Measurements from ENCODE around the gene MAML3.

The MAML3 gene

DNA sequence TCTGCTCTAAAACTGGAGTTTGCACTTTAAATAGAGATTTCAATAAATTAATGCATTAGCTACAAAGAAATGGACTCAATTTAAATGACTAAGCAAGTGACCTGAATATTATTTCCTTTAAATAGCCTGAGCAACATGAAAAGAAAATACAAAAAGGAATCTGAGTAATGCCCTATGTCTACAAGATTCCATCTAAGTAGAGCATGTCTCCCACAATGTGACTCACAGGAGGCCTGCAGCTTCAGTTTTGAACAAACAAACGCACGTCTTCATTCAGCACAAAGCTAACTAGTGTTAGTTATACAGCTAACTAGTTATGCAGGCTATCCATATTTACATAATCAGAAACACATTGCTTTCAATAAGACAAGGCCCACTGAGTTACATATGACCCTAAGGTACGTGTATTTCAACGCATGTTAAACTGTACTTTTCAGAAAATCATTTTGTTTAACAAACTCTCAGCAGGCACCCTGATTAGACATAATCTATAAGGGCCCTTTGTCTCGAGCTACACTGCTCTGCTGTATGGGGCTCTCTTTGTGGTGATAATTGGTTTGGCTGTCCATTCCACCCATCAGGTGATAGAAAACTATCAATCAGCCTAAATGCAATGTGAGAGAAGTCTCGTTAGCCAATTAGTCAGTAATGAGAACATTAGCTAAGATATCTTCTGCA is 116.5 kb downstream of the MAML3 start:
- DNase-seq = no peak

DNA sequence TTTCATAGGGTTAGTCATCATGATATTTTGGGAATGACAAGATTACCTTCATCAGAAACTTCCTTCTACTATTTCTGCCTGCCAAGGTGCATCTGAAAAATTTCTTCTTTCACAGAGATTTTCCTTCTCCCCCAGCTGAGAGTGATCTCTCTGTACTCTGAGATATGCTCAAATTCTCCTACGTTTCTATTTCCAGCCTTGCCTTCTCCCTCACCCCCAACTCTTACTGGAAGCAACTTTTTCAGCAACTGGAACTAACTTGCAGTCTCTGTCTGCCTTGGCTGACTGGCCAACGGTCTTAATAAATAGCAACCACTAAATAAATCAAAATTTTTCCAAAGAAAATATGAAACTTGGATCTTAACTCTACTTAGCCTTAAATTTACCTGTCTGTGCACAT is 122.3 kb downstream of the MAML3 start:
- DNase-seq = no peak

DNA sequence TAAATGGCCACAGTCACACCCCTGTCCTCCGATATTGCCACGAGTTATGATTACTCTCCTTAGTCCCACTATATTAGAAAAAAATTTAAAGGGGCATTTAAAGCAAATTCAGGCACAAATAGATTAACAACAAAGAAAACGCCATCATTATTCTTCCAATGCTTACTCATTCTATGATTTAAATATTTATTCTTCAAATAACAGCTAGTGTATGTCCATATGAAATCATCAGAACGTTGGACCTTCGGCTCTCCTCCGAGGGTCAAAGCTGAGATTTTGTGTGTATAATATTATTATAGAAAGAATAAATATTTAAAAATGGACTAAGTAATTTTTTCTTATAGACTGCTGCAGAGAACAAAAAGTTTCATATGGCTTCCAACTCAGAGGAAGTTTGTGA is 122.9 kb downstream of the MAML3 start:
- no peak for DNase-seq

DNA sequence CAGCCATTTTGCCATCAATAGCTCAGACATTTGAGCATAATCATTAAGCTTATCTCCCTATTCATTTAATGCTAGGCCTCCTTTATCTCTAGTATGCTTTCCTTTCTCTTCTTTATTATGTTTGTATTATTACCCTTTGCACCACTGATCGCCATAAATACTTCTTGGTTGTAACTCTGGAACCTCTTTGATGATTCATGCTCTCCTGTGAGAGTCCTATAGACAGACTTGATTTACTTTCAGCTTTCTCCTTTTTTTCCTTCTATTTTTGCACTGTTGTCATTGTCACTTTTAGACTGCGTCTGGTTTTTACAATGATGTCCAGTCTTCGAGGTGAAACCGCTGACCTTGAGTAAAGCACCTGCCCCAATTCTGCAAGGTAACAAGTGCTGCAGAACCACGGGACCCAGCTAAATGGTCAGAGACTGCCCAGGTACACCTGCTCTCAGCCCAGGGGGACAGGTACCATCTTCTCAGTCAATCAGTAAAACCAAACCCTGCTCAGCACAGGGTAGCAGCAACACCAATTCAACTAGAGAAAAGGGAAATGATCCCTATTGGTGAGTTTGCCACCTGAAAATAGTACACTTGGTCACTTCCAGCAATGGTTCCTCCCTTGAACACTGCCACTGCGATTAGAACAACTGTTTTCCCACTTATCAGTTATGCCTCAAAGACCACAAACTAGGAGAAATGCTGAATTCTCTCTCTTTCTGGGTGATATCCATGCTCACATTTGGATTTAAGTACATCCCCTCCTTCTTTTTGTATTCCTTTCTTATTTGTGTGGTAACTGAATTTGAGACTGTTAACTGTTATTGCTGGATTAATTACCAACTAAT is 125.1 kb downstream of the MAML3 start:
- DNase-seq = no peak

DNA sequence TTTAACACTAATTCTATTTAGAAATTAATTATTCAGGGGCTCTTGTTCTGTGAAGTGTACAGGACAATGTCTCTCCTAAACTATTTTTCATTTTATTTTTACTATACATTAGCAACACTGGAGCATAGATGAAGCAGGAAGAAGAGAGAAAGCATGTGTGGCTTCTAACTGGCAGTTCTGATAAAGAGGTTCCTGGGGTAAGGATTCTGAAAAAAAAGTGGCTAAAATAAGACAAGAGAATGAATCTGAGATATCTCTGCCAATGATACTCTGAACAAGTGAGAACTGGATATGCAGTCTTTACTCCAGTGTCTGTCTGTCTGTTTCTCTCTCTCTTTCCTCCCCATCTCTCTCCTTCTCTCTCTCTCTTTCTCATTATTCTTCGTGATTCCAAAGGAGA is 125.9 kb downstream of the MAML3 start:
- DNase-seq = no peak

DNA sequence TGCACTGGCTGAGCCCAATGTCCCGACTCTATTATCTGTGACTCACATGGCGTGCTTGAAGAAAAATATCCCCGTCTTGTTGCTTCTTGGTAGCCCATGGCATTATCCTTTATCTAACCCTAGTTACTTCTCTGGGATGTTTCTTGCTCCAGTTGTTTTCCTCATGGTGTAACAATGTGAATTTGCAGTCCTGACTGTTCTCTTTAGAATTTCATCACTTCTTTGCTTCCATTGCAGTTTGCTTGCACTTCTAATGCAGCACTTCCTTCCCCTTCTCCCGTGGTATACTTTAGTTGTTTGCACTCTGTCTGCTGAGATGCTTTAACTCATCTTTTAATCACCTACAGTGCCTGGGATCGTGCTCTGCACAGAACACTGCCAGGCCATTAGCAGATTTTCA is 126.9 kb downstream of the MAML3 start:
- no peak for DNase-seq

DNA sequence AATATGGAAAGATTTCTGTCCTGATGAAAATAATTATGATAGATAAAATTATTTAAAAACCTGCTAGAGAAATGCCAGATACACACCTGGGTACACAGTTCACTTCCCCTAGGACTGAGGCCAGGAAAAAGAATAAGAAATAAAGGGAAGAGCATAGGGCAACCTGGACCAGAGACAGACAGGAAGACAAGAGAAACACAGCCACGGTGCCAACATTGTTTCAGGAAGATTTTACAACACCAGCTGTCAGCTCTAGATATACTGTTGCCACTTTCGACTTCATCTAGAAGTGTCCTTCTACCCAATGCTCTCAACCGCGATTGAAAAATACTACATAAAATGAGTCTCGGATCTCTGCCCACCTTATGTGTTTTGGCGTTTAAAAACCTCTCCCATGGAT is 128.5 kb downstream of the MAML3 start:
- DNase-seq = no peak

DNA sequence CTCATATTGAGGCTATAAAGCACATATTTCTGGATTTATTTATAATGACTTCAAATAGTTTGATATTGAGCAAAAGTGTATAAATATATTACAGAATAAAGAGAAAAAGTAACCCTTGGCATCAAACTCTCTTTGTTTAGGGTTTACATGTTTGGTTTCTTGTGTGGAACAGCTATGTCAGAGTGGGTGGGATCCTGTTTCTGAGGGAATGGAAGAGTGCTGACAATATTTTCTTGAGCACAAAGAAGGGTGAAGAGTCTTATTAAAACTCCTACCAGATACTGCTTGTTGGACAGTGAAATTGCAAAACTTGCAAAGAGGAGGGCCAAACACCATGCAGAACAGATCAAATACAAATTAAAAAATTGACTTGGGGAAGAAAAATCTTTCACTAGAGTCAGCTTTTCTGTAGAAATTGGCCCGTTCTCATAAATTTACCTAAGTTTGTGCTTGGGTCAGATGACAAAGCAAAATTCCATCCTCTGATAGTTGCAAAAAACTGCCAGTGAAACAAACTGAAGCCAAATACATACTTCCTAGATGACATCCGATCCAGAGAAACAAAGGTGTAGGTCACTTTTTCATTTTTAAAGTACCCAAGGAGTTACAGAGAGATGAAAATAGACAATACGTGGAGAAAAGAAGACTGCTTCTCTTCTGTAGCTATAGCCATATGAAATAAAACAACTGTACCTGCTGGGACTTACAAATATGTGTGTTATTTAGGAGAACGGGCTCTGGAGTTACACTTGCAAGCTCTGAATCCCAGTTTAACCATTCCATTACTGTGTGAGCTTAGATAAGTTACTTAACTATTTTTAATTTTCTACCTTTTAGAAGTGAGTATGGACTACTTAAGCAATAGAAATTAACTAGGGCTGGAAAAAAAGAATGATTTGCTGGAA is 133.3 kb downstream of the MAML3 start:
- DNase-seq = no peak

DNA sequence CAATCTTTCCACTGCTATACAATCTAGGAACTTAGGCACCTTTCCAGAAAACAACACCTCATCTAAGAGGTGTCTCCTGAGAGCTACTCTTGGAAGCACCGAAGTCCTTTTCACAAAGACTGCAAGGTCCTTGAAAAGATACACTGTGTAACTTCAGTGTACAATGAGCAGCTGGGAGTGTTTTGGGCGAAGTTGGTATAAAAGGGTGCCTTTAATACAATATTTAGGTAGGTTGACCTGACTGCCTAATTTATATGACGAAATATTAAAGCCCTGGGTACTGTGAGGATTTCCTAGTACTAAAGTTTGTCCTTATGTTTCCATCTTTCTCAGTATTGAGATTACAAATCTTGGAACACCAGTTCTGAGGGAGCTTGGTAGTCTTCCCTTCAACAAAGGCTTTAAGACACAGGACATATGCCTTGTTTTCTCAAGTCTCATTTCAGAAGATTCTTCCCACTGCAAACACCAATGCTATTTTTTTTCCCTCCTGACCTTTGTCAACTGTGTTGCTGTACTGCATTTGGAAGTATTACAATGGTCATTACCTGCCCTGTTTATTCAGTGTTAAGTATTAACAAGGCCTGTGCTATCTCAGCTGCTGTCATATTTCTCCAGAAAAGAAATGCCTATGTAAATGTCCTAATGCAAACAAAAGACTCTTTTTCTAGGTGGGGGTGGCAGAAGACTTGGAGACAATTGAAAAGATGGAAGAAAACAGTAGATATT is 134.2 kb downstream of the MAML3 start:
- DNase-seq = no peak

DNA sequence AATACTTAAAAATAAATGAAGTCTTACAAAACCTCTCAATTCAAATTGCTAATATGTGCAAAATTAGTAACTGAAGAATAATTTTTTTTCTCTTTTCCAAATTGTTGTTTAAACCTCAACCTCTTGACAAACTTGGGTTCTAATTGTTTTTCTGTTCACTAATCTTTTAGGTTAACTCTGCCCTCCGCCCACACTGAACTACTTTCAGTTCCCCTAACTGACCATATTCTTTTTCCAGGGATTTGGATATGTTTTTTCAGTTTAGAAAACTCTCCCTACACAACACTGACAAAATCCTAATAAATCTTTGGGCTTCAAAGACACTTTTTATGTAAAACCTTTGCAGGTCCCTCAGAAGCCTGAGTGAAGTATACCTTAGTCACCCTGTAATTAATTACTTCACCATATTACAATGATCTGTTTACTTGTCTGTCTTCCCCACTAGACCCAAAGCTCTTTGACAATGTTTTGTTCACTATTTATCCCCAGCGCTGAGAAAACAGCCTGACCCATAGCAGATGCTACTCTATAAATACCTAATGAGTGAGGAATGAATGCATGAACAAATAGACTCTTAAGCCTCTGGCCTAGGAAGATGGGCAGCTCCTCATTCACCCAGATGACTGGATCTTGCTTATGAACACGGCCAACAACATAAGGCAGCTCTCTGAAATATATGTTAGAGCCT is 134.9 kb downstream of the MAML3 start:
- no peak for DNase-seq

DNA sequence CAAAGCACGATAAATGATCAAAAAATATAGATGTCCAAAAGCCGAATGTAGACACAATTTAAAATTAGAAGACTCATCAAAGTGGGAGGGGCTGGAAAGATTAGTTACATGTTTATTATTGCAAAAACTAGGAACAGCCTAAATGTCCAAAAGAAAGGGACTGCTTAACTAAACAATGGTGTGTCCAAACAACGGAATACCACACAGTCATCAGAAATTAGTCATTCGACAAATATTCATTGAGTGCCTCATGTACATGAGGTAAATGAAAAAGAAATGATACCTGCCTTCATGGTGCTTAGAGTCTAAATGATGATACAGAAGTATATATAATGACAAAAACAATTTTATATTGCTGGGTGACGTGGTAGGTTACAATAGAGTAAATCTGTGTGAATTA is 139.7 kb downstream of the MAML3 start:
- DNase-seq = no peak

DNA sequence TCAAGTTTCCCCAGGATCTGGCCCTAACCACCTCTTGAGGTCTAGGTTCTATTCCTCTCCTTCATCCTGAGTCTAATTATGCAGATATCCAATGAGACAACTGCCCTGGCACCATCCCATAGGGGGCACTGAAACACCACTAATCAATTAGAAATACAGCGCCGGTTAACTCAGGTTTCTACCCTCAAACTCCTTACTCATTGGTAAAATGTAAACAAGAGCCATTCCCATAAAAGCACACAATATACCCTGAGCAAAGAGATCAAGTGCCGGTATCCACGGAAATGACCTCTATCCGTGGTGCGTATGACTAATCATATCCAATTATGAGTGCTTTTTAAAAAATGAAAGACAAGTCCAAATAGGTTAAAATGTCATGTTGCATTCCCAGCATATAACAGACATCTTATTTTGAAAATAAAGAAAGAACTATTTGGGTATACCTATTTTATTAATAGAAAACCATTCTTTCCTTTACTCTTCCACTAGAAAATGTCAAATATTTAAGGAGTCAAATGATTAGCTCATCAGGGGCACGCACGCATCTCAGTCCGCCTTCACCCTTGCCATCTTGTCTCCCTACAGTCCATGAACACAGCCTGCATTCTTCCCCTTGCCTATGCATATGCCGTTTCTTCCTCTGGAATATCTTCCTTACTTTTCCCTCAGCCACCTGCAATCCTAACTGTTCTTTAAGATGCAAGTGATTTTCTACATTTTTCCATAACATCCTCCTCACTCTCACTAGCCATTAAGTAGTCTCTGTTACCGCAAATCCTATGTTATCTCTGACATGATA is 141.1 kb downstream of the MAML3 start:
- peak; percentile 43 for DNase-seq

DNA sequence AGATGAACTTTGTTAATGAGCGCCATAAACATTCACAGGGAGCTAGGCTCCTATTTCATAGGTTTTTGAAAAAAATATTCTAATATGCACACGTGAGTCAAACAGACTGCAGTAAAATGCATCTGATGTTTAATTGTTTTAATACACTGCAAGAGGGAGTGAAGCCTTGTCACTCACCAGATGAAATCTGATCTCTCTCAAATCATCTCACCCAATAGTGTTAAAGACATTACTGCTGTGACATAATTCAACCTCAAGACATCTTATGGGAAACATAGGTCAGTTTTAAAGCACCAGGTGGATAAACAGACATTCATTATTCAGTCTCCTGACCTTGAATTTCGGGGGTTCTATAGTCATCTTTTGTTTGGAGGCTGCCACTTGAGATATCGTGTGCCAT is 148.3 kb downstream of the MAML3 start:
- no peak for DNase-seq

DNA sequence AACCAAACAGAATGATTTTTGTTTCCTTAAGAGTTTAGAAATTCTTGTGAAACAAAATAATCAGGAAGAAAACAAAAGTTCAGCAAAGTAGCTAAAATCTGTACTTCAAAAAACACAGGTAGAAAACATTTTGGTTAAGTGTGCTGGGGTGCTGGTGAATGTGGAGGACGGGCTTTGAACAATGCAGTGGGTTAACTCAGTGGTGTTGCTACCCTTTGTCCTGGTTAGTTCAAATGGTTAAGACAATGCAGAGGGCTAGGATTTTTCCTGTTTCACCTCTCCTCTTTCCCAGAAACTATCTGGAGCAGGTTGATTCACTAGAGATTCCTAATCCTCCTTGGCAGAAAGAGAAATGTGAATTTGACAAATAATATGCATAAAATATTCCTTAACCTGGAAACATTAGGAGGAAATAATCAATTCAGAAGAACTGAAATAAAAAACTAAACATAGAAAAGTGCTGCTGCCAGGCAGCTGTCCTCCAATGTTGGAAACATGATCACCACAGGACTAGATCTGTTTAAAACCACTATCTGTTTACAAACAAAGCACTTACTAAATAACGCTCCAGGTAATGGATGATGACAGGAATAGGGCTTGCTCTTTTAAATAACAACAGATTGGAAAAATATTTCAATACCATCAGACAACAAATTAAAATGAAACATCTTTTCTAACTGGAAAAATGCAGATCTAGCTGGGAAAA is 148.9 kb downstream of the MAML3 start:
- no peak for DNase-seq

DNA sequence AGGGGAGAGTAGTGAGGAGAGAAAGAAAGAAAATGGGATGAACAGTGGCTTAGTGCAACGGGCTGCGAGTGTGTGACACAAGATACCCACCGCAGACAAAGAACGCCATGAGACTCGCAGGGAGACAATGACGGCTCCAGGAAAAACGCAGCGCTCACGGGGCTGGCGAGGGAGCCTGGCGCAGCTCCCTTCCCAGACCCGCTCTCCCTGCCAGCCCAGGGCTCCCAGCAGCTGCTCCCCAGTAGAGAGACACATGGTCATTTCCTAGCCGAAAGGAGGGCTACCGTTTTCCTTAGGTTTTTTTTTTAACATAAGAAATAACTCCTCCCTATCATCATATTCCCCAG is 149.5 kb downstream of the MAML3 start:
- no peak for DNase-seq

DNA sequence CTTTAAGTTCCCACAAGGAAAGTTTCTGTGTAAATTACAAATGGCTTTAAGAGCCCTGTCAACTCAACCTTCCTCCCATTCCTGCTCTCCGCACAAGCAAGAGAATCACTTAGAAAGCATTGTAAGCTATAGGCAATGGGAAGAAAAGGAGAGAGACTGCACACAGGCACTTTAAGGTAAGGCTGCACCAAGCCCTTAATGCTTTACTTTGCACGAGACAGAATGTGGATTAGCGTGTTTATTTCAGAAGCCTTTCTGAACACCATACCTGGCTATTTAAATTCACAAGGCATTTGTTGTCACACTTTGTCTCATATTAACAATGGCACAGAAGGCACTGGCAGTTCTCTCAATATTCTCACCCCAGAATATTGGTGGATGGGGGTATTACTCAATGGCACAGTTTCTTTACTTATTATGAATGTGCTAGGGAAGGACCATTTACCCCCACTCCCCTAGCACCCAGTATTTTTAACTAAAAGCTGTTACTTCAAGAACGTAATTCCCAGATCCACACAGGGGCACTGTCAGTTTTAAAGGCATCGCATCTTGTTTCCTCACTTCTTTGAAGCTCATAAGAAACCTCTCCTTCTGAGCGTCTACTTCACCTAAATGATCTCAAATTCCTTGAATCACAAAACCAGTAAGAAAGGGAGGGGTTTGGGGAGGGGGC is 150.0 kb downstream of the MAML3 start:
- no peak for DNase-seq

DNA sequence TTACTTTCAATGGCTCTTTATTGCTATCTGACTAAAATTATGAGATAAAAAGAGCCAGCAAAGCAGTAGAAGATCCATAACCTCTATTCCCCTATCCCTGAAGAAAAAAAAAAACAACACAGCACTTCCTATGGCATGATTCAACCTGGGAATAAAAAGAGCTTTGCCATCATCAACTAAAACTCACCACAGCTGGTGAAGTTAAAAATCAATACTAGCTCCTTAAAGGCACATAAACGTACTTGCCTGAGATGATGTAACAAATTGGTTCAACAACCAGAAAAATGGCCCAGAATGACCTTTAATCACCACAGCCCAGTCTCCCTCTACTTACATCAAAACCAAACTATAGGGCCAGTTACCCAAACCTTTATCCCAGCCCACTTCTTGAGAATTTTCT is 153.8 kb downstream of the MAML3 start:
- DNase-seq = no peak

DNA sequence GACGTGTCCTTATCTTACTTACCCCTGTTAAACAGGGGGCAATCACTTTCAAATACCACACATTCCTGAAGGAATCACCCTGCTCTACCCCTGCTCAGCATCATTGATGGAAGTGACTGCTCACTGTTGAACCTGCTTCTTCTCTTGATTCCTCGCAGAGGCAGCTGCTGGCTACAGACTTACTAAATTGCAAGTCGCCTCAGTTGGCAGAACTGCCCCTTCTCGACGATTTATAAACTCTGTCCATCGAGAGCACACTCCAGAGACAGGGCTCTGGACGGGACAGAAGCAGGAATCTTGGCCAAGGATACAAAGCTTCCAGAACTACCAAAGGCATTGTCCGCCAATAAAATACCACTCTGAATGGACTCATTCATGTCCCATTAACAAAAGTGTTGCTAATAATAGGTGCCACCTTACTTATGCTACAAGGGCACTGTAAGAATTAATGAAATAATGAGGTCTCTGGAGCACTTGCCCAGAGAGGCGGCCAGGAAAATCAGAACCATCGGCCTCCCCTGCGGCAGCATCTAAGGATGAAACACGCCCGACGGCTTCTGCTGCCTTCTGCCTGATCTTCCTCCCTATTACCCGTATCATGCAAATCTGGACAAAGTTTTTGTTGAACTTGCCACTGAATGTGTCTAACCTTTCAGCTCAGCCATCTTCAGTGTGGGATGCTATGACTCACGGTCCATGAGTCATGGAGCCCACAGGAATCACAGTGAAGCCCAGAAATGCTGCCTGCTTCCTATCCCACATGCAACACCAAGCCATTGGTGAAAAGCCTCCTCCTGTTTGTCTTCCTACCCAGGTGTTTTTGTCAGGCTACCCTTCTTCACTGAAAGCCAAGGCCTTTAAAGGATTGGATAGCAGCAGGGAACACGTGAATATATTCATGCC is 164.9 kb downstream of the MAML3 start:
- no peak for DNase-seq

DNA sequence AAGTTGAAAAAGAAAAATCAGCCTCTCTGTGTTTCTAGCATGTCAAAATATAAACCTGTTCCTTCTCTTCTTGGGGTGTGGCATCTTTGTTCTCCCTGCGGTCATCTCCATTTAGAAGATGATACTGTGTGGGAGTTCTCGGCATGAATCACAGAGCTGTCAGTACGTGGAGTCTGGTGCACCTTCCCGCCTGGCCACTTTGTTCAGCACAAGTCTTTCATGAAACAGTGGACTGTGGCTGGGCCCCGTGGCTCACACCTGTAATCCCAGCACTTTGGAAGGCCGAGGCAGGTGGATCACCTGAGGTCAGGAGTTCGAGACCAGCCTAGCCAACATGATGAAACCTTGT is 166.5 kb downstream of the MAML3 start:
- no peak for DNase-seq

Data from activated CD4-positive, alpha-beta T cell treated with anti-CD3 and anti-CD28 coated beads for 1 hour (primary cell).